H1 (cell line): ENCODE data around the gene MCAT. TPM values are rescaled to one million over a fixed set of nuclear protein-coding genes. Genes with fewer than 3 reads are reported as not detected.
A peak's percentile ranks its signal among the peaks of the same experiment; 100 is the strongest.

Source experiments
- ATF3 ChIP-seq: IDR thresholded peaks from 2 replicates; pipeline ENCODE4 v1.6.1; 2011; ENCODE audit warnings: low read depth, mild to moderate bottlenecking, low read length; ENCODE audit not compliant: insufficient read depth
- HDAC2 ChIP-seq, 2 experiments: fragments of 300-600 bp in 1 of 2; sonication (generic) in 1 of 2; IDR thresholded peaks; 2 replicates each; pipeline ENCODE4 v1.6.1; 2011 to 2012; ENCODE audit warnings: low read depth in 2 of 2, low read length in 2 of 2, mild to moderate bottlenecking in 2 of 2, moderate library complexity in 2 of 2, borderline replicate concordance in 1 of 2, inconsistent platforms in 1 of 2
- JUND ChIP-seq: IDR thresholded peaks from 2 replicates; pipeline ENCODE4 v1.6.1; 2011; ENCODE audit warnings: mild to moderate bottlenecking, improper control_type of control experiment, low read length
- RAD21 ChIP-seq, 2 experiments: IDR thresholded peaks in 1 of 2; conservative IDR thresholded peaks in 1 of 2; 2 replicates each; pipeline ENCODE4 v1.6.1; 2011; ENCODE audit warnings: low read depth in 2 of 2, low read length in 2 of 2, improper control_type of control experiment in 1 of 2, inconsistent platforms in 1 of 2, mild to moderate bottlenecking in 1 of 2, moderate library complexity in 1 of 2
- SIN3A ChIP-seq, 2 experiments: IDR thresholded peaks in 1 of 2; conservative IDR thresholded peaks in 1 of 2; 2 replicates each; pipeline ENCODE4 v1.6.1; 2011 to 2012; ENCODE audit warnings: low read length in 2 of 2, improper control_type of control experiment in 1 of 2, low read depth in 1 of 2, mild to moderate bottlenecking in 1 of 2
- SIRT6 ChIP-seq: IDR thresholded peaks from one replicate; pipeline ENCODE4 v1.7.1; 2012; ENCODE audit warnings: low read length, inconsistent platforms
- polyA plus RNA-seq, 7 experiments: library from polyadenylated mRNA; depleted of rRNA in 3 of 7; stranded (reverse) in 5 of 7; unstranded in 2 of 7; fragments of >200 nt in 5 of 7; fragments of 200-250 nt in 2 of 7; gene quantifications; 1 replicate in 5 of 7; 2 replicates in 1 of 7; 4 replicates in 1 of 7; pipeline versions ENCODE4 v1.2.1 to v1.2.3, GENCODE V29; 2011 to 2013; ENCODE audit warnings: missing spikeins in 2 of 7, mixed read lengths in 2 of 7
- total RNA-seq: library from RNA; stranded (reverse); fragmentation: NEBNext Ultra II Directional; extraction: Animal tissue kit (Norgen Biotek cat#: 25700); gene quantifications from 2 replicates; pipeline ENCODE4 v1.2.1, GENCODE V29; 2021

The MCAT gene
- total and polyA plus RNA-seq, 2 of the 8 experiments (the other 6 are each of a cell fraction or from before 2014, with no cell fraction given) = 15.8 to 17.4 TPM

GRCh38 chr22:43088984-43089717 is 54.0 kb downstream of the MCAT start, which contains the start of gene TTLL1 (continued):
- TF ChIP-seq HDAC2 (IDR thresholded peaks at IDR 0.05; ENCODE audit: borderline replicate concordance in 1 of 2, low read depth in 2 of 2, low read length in 2 of 2) (peak in 1 of 2 experiments; percentile 51; a peak in 1 of 4 replicates), JUND (no peak), SIN3A (conservative IDR thresholded peaks at IDR 0.05 in 1 of 2, IDR thresholded peaks at IDR 0.05 in 1 of 2; ENCODE audit: low read depth in 1 of 2, low read length in 2 of 2) (peak; percentile 77 to 96; a peak in 3 of 4 replicates), ATF3 (no peak), RAD21 (IDR thresholded peaks at IDR 0.05 in 1 of 2, conservative IDR thresholded peaks at IDR 0.05 in 1 of 2; ENCODE audit: low read depth in 2 of 2, low read length in 2 of 2) (no peak; a peak in 1 of 4 replicates), SIRT6 (no peak)
